Transverse colon (tissue), 4 donors: ENCODE data around the gene ELOB. TPM values are rescaled to one million over a fixed set of nuclear protein-coding genes. Genes with fewer than 3 reads are reported as not detected.
A peak's percentile ranks its signal among the peaks of the same experiment; 100 is the strongest.

Source experiments
- DNase-seq: peaks from one replicate; pipeline ENCODE4 v3.0.0-alpha.2; 2019
- H3K27ac ChIP-seq, 4 donors: fragments of 200-600 bp; sonication (generic); 2 replicates each; pipeline ENCODE4 v1.5.1; 2016 to 2018; ENCODE audit warnings: inconsistent platforms in 4 of 4
- H3K27me3 ChIP-seq: fragments of 200-600 bp; sonication (generic); 2 replicates; pipeline ENCODE4 v1.5.1; 2017; ENCODE audit warnings: inconsistent platforms
- H3K36me3 ChIP-seq, 4 donors: fragments of 200-600 bp; sonication (generic); 2 replicates each; pipeline ENCODE4 v1.5.1; 2017 to 2019; ENCODE audit warnings: inconsistent platforms in 4 of 4
- H3K4me1 ChIP-seq, 4 donors: fragments of 200-600 bp; sonication (generic); 2 replicates each; pipeline ENCODE4 v1.5.1; 2017 to 2020; ENCODE audit warnings: inconsistent platforms in 4 of 4
- H3K4me3 ChIP-seq, 4 donors: fragments of 200-600 bp; sonication (generic); 1 replicate in 1 of 4; 2 replicates in 3 of 4; pipeline versions ENCODE4 v1.5.1 to v1.6.1; 2017 to 2019; ENCODE audit warnings: inconsistent platforms in 4 of 4
- H3K9me3 ChIP-seq, 2 donors: fragments of 200-600 bp; sonication (generic); 2 replicates each; pipeline ENCODE4 v1.5.1; 2017 to 2019; ENCODE audit warnings: inconsistent platforms in 2 of 2
- EP300 ChIP-seq: sonication (generic); formaldehyde crosslinking; IDR thresholded peaks from one replicate; pipeline ENCODE4 v1.6.1; 2017; ENCODE audit warnings: antibody characterized with exemption, low read depth
- POLR2A ChIP-seq: fragments of 450-650 bp; IDR thresholded peaks from one replicate; pipeline ENCODE4 v1.6.1; 2016; ENCODE audit warnings: antibody characterized with exemption, mild to moderate bottlenecking, moderate library complexity
- POLR2AphosphoS5 ChIP-seq, 3 donors: sonication (generic); formaldehyde crosslinking; IDR thresholded peaks; one replicate each; pipeline ENCODE4 v1.6.1; 2016; ENCODE audit warnings: antibody characterized with exemption in 3 of 3
- WGBS, 2 donors: methylation state at CpG; one replicate each; pipeline ENCODE4 v1.1.5; 2018; ENCODE audit warnings: low coverage in 1 of 2; 5-methylcytosine and 5-hydroxymethylcytosine counted together
- in situ Hi-C, 4 donors: fragments of 200-750 bp; cut with MboI; loops; one replicate each; pipeline versions ENCODE4 v1.15.0 to v1.15.1; 2017; ENCODE audit warnings: low sequenced_read_pairs in 3 of 4, low pct_ligation_motif_present in 1 of 4, low pct_unique_long_range_greater_than_20kb in 1 of 4
- intact Hi-C: fragments of 100-400 bp; cut with DNase I; formaldehyde crosslinking; loops from one replicate; pipeline ENCODE4 v1.15.1; 2023; ENCODE audit warnings: low total_unique reads
- total RNA-seq, 4 donors: library from RNA; depleted of rRNA; stranded (reverse); fragments of >200 nt; gene quantifications; one replicate each; pipeline ENCODE4 v1.1.0, GENCODE V29; 2016
- TF ChIP-seq, protein P1 (sequence below), 5 experiments: fragments of 200-600 bp in 3 of 5; fragments of 450-650 bp in 2 of 5; sonication (generic) in 3 of 5; IDR thresholded peaks; 1 replicate in 2 of 5; 2 replicates in 3 of 5; pipeline ENCODE4 v1.5.1; 2016 to 2017; ENCODE audit warnings: antibody characterized with exemption in 5 of 5, inconsistent platforms in 3 of 5, mild to moderate bottlenecking in 2 of 5, moderate library complexity in 1 of 5

ELOB gene
- 100 to 1,000 TPM; 133 to 433 (median 288) TPM for total RNA-seq

DNA sequence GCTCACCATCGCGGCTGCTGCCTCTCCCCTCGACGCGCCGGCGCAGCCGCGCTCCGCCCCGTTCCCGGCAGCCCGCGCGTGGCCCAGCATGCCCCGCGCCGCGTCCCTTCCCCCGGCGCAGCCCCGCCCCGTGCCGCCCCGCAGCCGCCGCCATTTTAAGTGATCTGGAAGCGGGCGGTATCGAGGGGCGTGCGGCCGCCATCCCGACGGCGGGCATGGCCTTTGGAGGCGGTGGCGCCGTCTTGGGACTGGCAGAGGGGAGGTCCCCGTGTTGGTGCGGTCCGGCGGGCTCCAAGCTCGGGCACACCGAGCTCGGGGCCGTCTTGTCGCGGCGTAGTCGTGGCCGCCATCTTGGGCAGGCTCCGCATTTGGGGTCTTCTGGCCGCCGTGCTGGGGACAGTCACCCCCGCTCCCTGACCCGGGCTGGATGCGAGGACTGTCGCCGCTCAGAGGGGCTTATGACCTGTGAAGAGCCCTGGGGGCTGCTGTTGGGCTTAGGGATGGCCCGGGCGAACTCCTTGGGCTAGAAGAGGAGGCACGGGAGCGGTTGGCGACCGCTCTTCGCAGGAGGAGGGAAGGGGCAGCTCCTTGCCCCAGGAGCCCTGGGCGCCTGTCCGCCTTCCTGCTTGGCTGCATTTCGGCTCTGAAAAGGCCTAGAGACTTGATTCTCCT, at the start of gene ELOB:
Gene ELOB, minus strand, starts transcription at position 50 of the 672 bp plus-strand sequence. Its CDS starts 41 bp downstream, at position 9.
- Histone ChIP-seq H3K27me3 (no peaks in the 10 kb centered on the region), H3K4me3 (peak within 1 kb of the TSS; percentile 88 to 98 (median 96)), H3K4me1 (peaks cover 16 to 27% (median 22%) of the 10 kb centered on the region in 4 donors), H3K27ac (peak within 1 kb of the TSS; percentile 99 to 100 (median 100)), H3K9me3 (no peaks in the 10 kb centered on the region), H3K36me3 (no peaks in the 10 kb centered on the region)
- TF ChIP-seq POLR2AphosphoS5 (IDR thresholded peaks at IDR 0.05), result peak; percentile 56 to 90 (median 87)
- no peak for TF ChIP-seq EP300
- peak; percentile 71 for TF ChIP-seq POLR2A
- TF ChIP-seq, protein P1, sequence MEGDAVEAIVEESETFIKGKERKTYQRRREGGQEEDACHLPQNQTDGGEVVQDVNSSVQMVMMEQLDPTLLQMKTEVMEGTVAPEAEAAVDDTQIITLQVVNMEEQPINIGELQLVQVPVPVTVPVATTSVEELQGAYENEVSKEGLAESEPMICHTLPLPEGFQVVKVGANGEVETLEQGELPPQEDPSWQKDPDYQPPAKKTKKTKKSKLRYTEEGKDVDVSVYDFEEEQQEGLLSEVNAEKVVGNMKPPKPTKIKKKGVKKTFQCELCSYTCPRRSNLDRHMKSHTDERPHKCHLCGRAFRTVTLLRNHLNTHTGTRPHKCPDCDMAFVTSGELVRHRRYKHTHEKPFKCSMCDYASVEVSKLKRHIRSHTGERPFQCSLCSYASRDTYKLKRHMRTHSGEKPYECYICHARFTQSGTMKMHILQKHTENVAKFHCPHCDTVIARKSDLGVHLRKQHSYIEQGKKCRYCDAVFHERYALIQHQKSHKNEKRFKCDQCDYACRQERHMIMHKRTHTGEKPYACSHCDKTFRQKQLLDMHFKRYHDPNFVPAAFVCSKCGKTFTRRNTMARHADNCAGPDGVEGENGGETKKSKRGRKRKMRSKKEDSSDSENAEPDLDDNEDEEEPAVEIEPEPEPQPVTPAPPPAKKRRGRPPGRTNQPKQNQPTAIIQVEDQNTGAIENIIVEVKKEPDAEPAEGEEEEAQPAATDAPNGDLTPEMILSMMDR (IDR thresholded peaks at IDR 0.05), result no peak
- DNase-seq, result peak; percentile 91
- intact Hi-C loops (no loop called here), in situ Hi-C loops (no loop called here)
- WGBS, 2 donors, result 0% methylated on average over 37 of the region's 70 CpGs; no CpG with 5 or more reads in 1 of the 2 donors

DNA sequence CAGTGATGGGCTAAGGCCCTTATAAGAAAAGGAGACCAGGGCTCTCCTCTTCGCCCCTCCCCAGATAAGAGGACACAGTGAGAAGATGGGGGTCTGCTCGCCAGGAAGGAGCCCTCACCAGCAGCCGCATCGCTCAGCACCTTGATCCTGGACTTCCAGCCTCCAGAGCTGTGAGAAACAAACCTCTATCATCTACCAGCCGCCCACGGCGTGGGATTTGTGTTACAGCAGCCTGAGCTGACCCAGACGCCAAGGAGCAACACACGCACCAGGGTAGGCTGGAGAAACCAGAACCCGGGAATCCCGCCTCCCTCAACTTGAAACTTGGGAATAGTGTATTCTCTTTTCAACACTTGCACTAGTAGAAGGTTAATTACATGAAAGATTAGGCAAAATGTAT, 48.8 kb upstream of the ELOB start:
- no peak overlapping the region for H3K4me3 ChIP-seq
- H3K27ac ChIP-seq, result no peak overlapping the region
- in situ Hi-C loops, result no loop called here
- peak; percentile 6 for DNase-seq
- TF ChIP-seq, protein P1 (IDR thresholded peaks at IDR 0.05), result no peak
- no peak for TF ChIP-seq POLR2AphosphoS5 (IDR thresholded peaks at IDR 0.05)
- TF ChIP-seq POLR2A, result no peak
- TF ChIP-seq EP300, result no peak
- H3K4me1 ChIP-seq, result peaks cover 0 to 15% (median 9%) of the 10 kb centered on the region in 4 donors
- H3K9me3 ChIP-seq, result no peaks in the 10 kb centered on the region
- H3K27me3 ChIP-seq, result peaks cover 8% of the 10 kb centered on the region
- no peaks in the 10 kb centered on the region for H3K36me3 ChIP-seq
- intact Hi-C loops, result no loop called here
- 73% methylated on average over 11 of the region's 11 CpGs; no CpG with 5 or more reads in 1 of the 2 donors for WGBS, 2 donors

DNA sequence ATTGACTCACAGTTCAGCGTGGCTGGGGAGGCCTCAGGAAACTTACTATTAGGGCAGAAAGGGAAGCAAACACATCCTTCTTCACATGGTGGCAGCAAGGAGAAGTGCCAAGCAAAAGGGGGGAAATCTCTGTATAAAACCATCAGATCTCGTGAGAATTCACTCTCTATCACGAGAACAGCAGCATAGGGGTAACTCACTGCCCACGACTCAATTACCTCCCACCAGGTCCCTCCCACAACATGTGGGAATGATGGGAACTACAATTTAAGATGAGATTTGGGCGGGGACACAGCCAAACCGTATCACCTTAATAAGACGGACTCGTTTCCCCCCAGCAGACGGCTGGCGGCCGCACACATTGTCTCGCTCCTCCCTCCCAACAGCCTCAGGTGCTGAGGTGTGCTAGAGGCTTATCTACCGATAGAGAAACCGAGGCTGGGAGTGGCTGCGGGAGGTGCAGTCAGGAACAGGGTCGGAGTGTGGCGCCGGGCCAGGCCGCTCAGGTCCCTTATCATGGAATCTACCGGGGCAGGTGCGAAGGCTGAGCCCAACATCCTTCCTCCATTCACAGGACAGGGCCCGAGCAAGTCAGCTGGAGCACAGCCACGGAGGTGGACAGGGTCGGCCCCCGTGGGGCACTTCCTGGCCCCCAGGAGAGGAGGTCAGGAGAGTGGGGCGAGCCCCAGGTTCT, 48.1 kb upstream of the ELOB start:
- in situ Hi-C loops, result no loop called here
- no peak overlapping the region for H3K4me3 ChIP-seq
- TF ChIP-seq POLR2A, result no peak
- no peak for TF ChIP-seq POLR2AphosphoS5 (IDR thresholded peaks at IDR 0.05)
- no peak for TF ChIP-seq EP300
- TF ChIP-seq, protein P1 (IDR thresholded peaks at IDR 0.05), result no peak
- no peaks in the 10 kb centered on the region for H3K9me3 ChIP-seq
- H3K36me3 ChIP-seq, result no peaks in the 10 kb centered on the region
- WGBS, 2 donors, result 67 to 82% methylated on average over 1 to 26 of the region's 26 CpGs
- peaks cover 8% of the 10 kb centered on the region for H3K27me3 ChIP-seq
- no peak overlapping the region for H3K27ac ChIP-seq
- peak; percentile 6 for DNase-seq
- intact Hi-C loops, result no loop called here
- H3K4me1 ChIP-seq, result peaks cover 0 to 10% (median 7%) of the 10 kb centered on the region in 4 donors

DNA sequence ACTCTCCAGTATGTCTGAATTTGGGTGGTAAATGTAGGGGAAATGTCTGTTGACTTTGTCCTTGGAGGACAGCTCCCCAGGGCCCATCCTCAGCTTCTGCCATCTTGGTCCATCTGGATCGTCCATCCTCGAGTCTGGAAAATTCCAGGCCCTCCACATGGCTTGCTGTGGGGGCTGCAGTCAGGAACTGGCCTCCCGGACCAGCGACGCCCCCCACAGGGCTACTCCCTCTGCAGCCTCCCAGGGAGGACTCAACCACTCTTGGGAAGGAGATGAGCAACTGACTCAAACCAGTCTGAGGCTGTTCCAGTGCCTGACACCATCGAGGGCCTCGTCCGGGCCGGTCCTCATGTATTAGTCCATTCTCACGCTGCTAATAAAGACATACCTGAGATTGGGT, 47.5 kb upstream of the ELOB start:
- H3K27me3 ChIP-seq, result peaks cover 6% of the 10 kb centered on the region
- peak; percentile 2 for DNase-seq
- no peak overlapping the region for H3K4me3 ChIP-seq
- H3K4me1 ChIP-seq, result peaks cover 0 to 4% (median 4%) of the 10 kb centered on the region in 4 donors
- intact Hi-C loops (loop anchor here (5.0 kb wide), 1 partner anchor 1518 kb away; no protein-coding TSS in a partner anchor), in situ Hi-C loops (no loop called here)
- WGBS, 2 donors, result 92% methylated on average over 10 of the region's 10 CpGs; no CpG with 5 or more reads in 1 of the 2 donors
- H3K27ac ChIP-seq, result no peak overlapping the region
- no peaks in the 10 kb centered on the region for H3K9me3 ChIP-seq
- no peaks in the 10 kb centered on the region for H3K36me3 ChIP-seq
- TF ChIP-seq POLR2A (no peak), POLR2AphosphoS5 (IDR thresholded peaks at IDR 0.05) (no peak), EP300 (no peak)
- TF ChIP-seq, protein P1 (IDR thresholded peaks at IDR 0.05), result no peak
